MCF 10A (cell line): ENCODE data around the gene RNF150. TPM values are rescaled to one million over a fixed set of nuclear protein-coding genes. Genes with fewer than 3 reads are reported as not detected.
A peak's percentile ranks its signal among the peaks of the same experiment; 100 is the strongest.

Experiments used
- BruUV-seq: library from RNA; stranded (reverse); fragments of 400-500 nt; replicated peaks from 2 replicates; lab custom pipeline; 2021; lab: Mats Ljungman, UMichigan
- CTCF ChIA-PET: fragments of 300-600 bp; sonication (Branson Sonifier 250); formaldehyde crosslinking; extraction: SDS; loops from one replicate; lab custom pipeline; 2021; ENCODE audit warnings: antibody characterized with exemption, inconsistent platforms; lab: Yijun Ruan, JAX
- POLR2A ChIA-PET: fragments of 300-600, 350-650 bp; sonication (Branson Sonifier 250); formaldehyde crosslinking; extraction: SDS; loops from one replicate; lab custom pipeline; 2020; ENCODE audit warnings: antibody characterized with exemption, inconsistent platforms; lab: Yijun Ruan, JAX
- DNase-seq: peaks from one replicate; pipeline ENCODE4 v3.0.0-alpha.2; 2018; ENCODE audit not compliant: unreplicated experiment
- H3K27ac Mint-ChIP-seq: one replicate; pipeline ENCODE4 v1.8.0; 2022; ENCODE audit warnings: mild to moderate bottlenecking, low read depth, mixed read lengths; ENCODE audit not compliant: unreplicated experiment
- H3K27me3 Mint-ChIP-seq: one replicate; pipeline ENCODE4 v1.8.0; 2022; ENCODE audit warnings: mixed read lengths; ENCODE audit not compliant: insufficient read depth, unreplicated experiment
- H3K36me3 Mint-ChIP-seq: one replicate; pipeline ENCODE4 v1.8.0; 2022; ENCODE audit warnings: mild to moderate bottlenecking, moderate library complexity, mixed read lengths; ENCODE audit not compliant: insufficient read depth, unreplicated experiment
- H3K4me1 Mint-ChIP-seq: one replicate; pipeline ENCODE4 v1.8.0; 2022; ENCODE audit warnings: mixed read lengths; ENCODE audit not compliant: insufficient read depth, unreplicated experiment
- H3K4me3 Mint-ChIP-seq: one replicate; pipeline ENCODE4 v1.8.0; 2022; ENCODE audit warnings: mild to moderate bottlenecking, moderate library complexity, mixed read lengths; ENCODE audit not compliant: unreplicated experiment
- H3K9me3 Mint-ChIP-seq: one replicate; pipeline ENCODE4 v1.8.0; 2022; ENCODE audit warnings: mixed read lengths; ENCODE audit not compliant: unreplicated experiment
- CTCF ChIP-seq: fragments of 200-600 bp; IDR thresholded peaks from one replicate; pipeline ENCODE4 v1.8.0; 2022; ENCODE audit warnings: antibody characterized with exemption, mild to moderate bottlenecking; ENCODE audit not compliant: unreplicated experiment
- intact Hi-C: fragments of 100-400 bp; cut with micrococcal nuclease; formaldehyde crosslinking; loops from 2 replicates; pipeline ENCODE4 v1.14.1; 2022
- total RNA-seq: library from RNA; stranded (reverse); gene quantifications from 2 replicates; pipeline ENCODE4 v1.2.3, GENCODE V29; 2022

The RNF150 gene
- total RNA-seq, 1 experiment from 2014 or later, result 0.44 TPM

- no peak overlapping the region for H3K4me3 Mint-ChIP-seq
- H3K9me3 Mint-ChIP-seq, result no peaks in the 10 kb centered on the region
- no peaks in the 10 kb centered on the region for H3K4me1 Mint-ChIP-seq
- no TSS peak for BruUV-seq
- DNase-seq, result no peak
- no peak for TF ChIP-seq CTCF
- no peak overlapping the region for H3K27ac Mint-ChIP-seq
- ChIA-PET POLR2A (no interaction called here), CTCF (interaction anchor here (0.8 to 1.0 kb wide), 2 partner anchors 130 to 1075 kb away, joined by 3 read pairs; partner anchors contain the start of gene RNF150)
- no peaks in the 10 kb centered on the region for H3K36me3 Mint-ChIP-seq
- no peaks in the 10 kb centered on the region for H3K27me3 Mint-ChIP-seq
- intact Hi-C loops, result no loop called here
These were observed 130.1 kb downstream of the RNF150 start for GRCh38 chr4:141003193-141003592.

DNA sequence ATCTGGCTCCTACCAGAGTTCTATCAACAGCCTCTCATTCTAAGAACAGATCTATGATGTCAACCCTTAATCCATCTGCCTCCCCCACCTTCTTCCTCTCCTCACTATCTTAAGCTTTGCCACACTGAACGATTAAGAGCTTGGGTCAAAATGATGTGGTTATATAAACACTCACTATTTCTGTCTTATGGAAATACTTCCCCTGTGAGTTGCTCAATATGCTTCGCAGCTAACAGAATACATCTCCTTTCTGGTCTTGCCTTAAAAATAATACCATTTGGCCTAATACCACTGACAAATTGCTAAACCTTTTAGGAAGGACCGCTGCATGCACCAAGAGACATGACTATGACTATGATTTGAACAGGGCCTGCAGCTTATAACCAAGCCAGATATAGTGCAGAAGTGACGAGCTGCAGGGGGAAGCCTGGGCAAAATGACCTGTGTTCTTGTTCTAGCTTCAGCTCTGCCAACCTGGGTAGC lies 130.9 kb downstream of the RNF150 start:
- ChIA-PET CTCF (interaction anchor here (0.8 to 1.0 kb wide), 3 partner anchors 131 to 1074 kb away, joined by 3 read pairs; partner anchors contain the start of gene RNF150), POLR2A (interaction anchor here (0.7 kb wide), 1 partner anchor 18 kb away, joined by 3 read pairs; no protein-coding TSS in a partner anchor)
- no peaks in the 10 kb centered on the region for H3K36me3 Mint-ChIP-seq
- intact Hi-C loops, result no loop called here
- no peak for TF ChIP-seq CTCF
- H3K4me3 Mint-ChIP-seq, result no peak overlapping the region
- no peaks in the 10 kb centered on the region for H3K27me3 Mint-ChIP-seq
- no TSS peak for BruUV-seq
- DNase-seq, result no peak
- no peak overlapping the region for H3K27ac Mint-ChIP-seq
- no peaks in the 10 kb centered on the region for H3K9me3 Mint-ChIP-seq
- H3K4me1 Mint-ChIP-seq, result no peaks in the 10 kb centered on the region

GRCh38 chr4:140996766-140997165 lies 136.5 kb downstream of the RNF150 start:
- peak; percentile 16 for DNase-seq
- BruUV-seq, result no TSS peak
- Mint-ChIP-seq H3K36me3 (no peaks in the 10 kb centered on the region), H3K4me1 (no peaks in the 10 kb centered on the region), H3K27ac (peak overlapping the region; percentile 10), H3K9me3 (no peaks in the 10 kb centered on the region), H3K27me3 (no peaks in the 10 kb centered on the region), H3K4me3 (no peak overlapping the region)
- TF ChIP-seq CTCF, result no peak
- CTCF ChIA-PET, result interaction anchor here (0.8 to 1.7 kb wide), 4 partner anchors 58 to 139 kb away, joined by 3 to 7 read pairs (median 4); partner anchors contain the start of gene RNF150
- intact Hi-C loops, result loop anchor here (2.0 kb wide), 1 partner anchor 136 kb away; the partner anchor contains the start of gene RNF150
- POLR2A ChIA-PET, result no interaction called here

DNA sequence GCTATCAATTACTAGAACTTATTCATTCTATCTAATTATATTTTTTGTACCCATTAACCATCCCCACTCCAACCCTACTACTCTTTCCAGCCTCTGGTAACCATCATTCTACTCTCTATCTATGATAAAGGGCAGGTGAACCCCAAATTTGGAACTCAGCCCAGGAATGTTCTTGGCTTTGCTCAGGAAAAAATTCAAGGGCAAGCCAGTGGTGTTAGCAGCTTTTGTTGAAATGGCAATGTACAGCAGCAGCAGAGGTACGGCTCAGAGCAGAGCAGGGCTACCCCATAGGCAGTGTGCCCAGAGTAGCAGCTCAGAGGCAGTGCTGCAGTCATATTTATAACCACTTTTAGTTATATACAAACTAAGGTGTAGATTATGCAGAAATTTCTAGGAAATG lies 138.2 kb downstream of the RNF150 start:
- ChIA-PET POLR2A (interaction anchor here (1.1 kb wide), 1 partner anchor 32 kb away, joined by 3 read pairs; no protein-coding TSS in a partner anchor), CTCF (interaction anchor here (0.6 to 1.7 kb wide), 2 partner anchors 138 to 140 kb away, joined by 3 to 5 read pairs; no protein-coding TSS in a partner anchor)
- H3K36me3 Mint-ChIP-seq, result no peaks in the 10 kb centered on the region
- DNase-seq, result peak; percentile 3
- TF ChIP-seq CTCF, result no peak
- intact Hi-C loops, result no loop called here
- no peak overlapping the region for H3K4me3 Mint-ChIP-seq
- no peaks in the 10 kb centered on the region for H3K27me3 Mint-ChIP-seq
- no TSS peak for BruUV-seq
- peak overlapping the region; percentile 7 for H3K27ac Mint-ChIP-seq
- H3K9me3 Mint-ChIP-seq, result no peaks in the 10 kb centered on the region
- no peaks in the 10 kb centered on the region for H3K4me1 Mint-ChIP-seq
